ENCODE results near the gene MAU2.

Gene MAU2

GRCh38 chr19:19320361-19321140, at the start of gene MAU2, which contains the start of gene SUGP1:
Gene MAU2, plus strand, starts transcription at chr19:19320829. Its CDS starts 31 bp downstream, at chr19:19320860.
Gene SUGP1, minus strand, starts transcription at chr19:19320509. Its CDS starts 13 bp downstream, at chr19:19320496.
- DNase-seq, result peak; percentile 91 to 93

- no peak for DNase-seq
Observed at GRCh38 chr19:19271828-19272599, 48.6 kb upstream of the MAU2 start.

GRCh38 chr19:19274146-19274545, 46.5 kb upstream of the MAU2 start:
- DNase-seq, result no peak

- DNase-seq, result no peak
Observed at GRCh38 chr19:19274716-19275565, 45.7 kb upstream of the MAU2 start.

GRCh38 chr19:19276386-19276785, 44.2 kb upstream of the MAU2 start:
- no peak for DNase-seq

- no peak for DNase-seq
Observed at GRCh38 chr19:19276851-19277250, 43.8 kb upstream of the MAU2 start.

- no peak for DNase-seq
Observed at GRCh38 chr19:19278315-19278714, 42.3 kb upstream of the MAU2 start.

- no peak for DNase-seq
Observed at GRCh38 chr19:19279062-19279612, 41.5 kb upstream of the MAU2 start.

GRCh38 chr19:19279853-19280252, 40.8 kb upstream of the MAU2 start:
- DNase-seq, result no peak

GRCh38 chr19:19280561-19280960, 40.1 kb upstream of the MAU2 start:
- DNase-seq, result no peak

- no peak for DNase-seq
Observed at GRCh38 chr19:19285686-19286085, 34.9 kb upstream of the MAU2 start.

- DNase-seq, result no peak
Observed at GRCh38 chr19:19292607-19293006, 28.0 kb upstream of the MAU2 start.

- no peak for DNase-seq
Observed at GRCh38 chr19:19294914-19295313, 25.7 kb upstream of the MAU2 start.

- DNase-seq, result no peak
Observed at GRCh38 chr19:19296953-19297689, 23.5 kb upstream of the MAU2 start.

- DNase-seq, result no peak
Observed at GRCh38 chr19:19297759-19298158, 22.9 kb upstream of the MAU2 start.

- no peak for DNase-seq
Observed at GRCh38 chr19:19300613-19301012, 20.0 kb upstream of the MAU2 start.

GRCh38 chr19:19303411-19303810, 17.2 kb upstream of the MAU2 start:
- DNase-seq, result no peak

GRCh38 chr19:19304186-19304965, 16.3 kb upstream of the MAU2 start:
- no peak for DNase-seq

GRCh38 chr19:19305066-19305465, 15.6 kb upstream of the MAU2 start:
- DNase-seq, result no peak

- no peak for DNase-seq
Observed at GRCh38 chr19:19305696-19306095, 14.9 kb upstream of the MAU2 start.

- no peak for DNase-seq
Observed at GRCh38 chr19:19306191-19306590, 14.4 kb upstream of the MAU2 start.
